GM23338 (cell line): ENCODE results near the gene CASTOR1. TPM values are rescaled to one million over a fixed set of nuclear protein-coding genes. Genes with fewer than 3 reads are reported as not detected.
A peak's percentile ranks its signal among the peaks of the same experiment; 100 is the strongest.

Experiments used
- ATAC-seq: fragments of 200-7000 bp; cut with Tn5 transposase; 3 replicates; pipeline ENCODE4 v1.9.1; 2020
- DNase-seq: peaks from one replicate; pipeline ENCODE4 v3.0.0-alpha.2; 2015; ENCODE audit warnings: low spot score
- H2AFZ ChIP-seq: fragments of 200-600 bp; sonication (generic); 2 replicates; pipeline ENCODE4 v1.8.0; 2016; ENCODE audit warnings: antibody characterized with exemption, mild to moderate bottlenecking, moderate library complexity
- H3F3A ChIP-seq: fragments of 200-600 bp; sonication (generic); replicated peaks from 2 replicates; pipeline ENCODE4 v1.8.0; 2017; ENCODE audit warnings: antibody characterized with exemption, mixed run types, low read depth
- H3K27ac ChIP-seq: fragments of 200-600 bp; sonication (generic); 2 replicates; pipeline ENCODE4 v1.6.1; 2016; ENCODE audit warnings: low read depth
- H3K27me3 ChIP-seq: fragments of 200-600 bp; sonication (generic); 2 replicates; pipeline ENCODE4 v1.8.0; 2016; ENCODE audit warnings: mild to moderate bottlenecking, mixed run types, moderate library complexity; ENCODE audit not compliant: insufficient read depth
- H3K36me3 ChIP-seq: fragments of 200-600 bp; sonication (generic); 2 replicates; pipeline ENCODE4 v1.8.0; 2016; ENCODE audit warnings: mild to moderate bottlenecking; ENCODE audit not compliant: insufficient read depth
- H3K4me1 ChIP-seq: fragments of 200-600 bp; sonication (generic); 2 replicates; pipeline ENCODE4 v1.8.0; 2016; ENCODE audit warnings: mild to moderate bottlenecking, moderate library complexity; ENCODE audit not compliant: insufficient read depth
- H3K4me2 ChIP-seq: fragments of 200-600 bp; sonication (generic); 2 replicates; pipeline ENCODE4 v1.7.1; 2017; ENCODE audit warnings: mixed run types
- H3K4me3 ChIP-seq: fragments of 200-600 bp; sonication (generic); 2 replicates; pipeline ENCODE4 v1.6.1; 2016; ENCODE audit warnings: mixed run types
- H3K79me2 ChIP-seq: fragments of 200-600 bp; sonication (generic); replicated peaks from 2 replicates; pipeline ENCODE4 v1.8.0; 2017; ENCODE audit warnings: mild to moderate bottlenecking; ENCODE audit not compliant: insufficient read depth
- H3K9me2 ChIP-seq: fragments of 200-600 bp; sonication (generic); 2 replicates; pipeline ENCODE4 v1.8.0; 2017; ENCODE audit not compliant: insufficient read depth
- H4K20me1 ChIP-seq: fragments of 200-600 bp; sonication (generic); replicated peaks from 2 replicates; pipeline ENCODE4 v1.8.0; 2017; ENCODE audit warnings: mild to moderate bottlenecking; ENCODE audit not compliant: insufficient read depth
- H3K27ac Mint-ChIP-seq: 2 replicates; pipeline ENCODE4 v1.8.0; 2020; ENCODE audit warnings: inconsistent platforms, mild to moderate bottlenecking, moderate library complexity, mixed read lengths
- H3K27me3 Mint-ChIP-seq: 3 replicates; pipeline ENCODE4 v1.8.0; 2022; ENCODE audit warnings: low read depth, mild to moderate bottlenecking, moderate library complexity, mixed read lengths, inconsistent platforms; ENCODE audit not compliant: insufficient read depth, poor library complexity
- H3K36me3 Mint-ChIP-seq: 3 replicates; pipeline ENCODE4 v1.8.0; 2021; ENCODE audit warnings: low read depth, mild to moderate bottlenecking, inconsistent platforms, moderate library complexity, mixed read lengths
- H3K4me1 Mint-ChIP-seq: 3 replicates; pipeline ENCODE4 v1.8.0; 2020; ENCODE audit warnings: mild to moderate bottlenecking, inconsistent platforms, mixed read lengths
- H3K4me3 Mint-ChIP-seq: 3 replicates; pipeline ENCODE4 v1.8.0; 2021; ENCODE audit warnings: moderate library complexity, mild to moderate bottlenecking, inconsistent platforms, mixed read lengths
- H3K9me3 Mint-ChIP-seq: 3 replicates; pipeline ENCODE4 v1.8.0; 2020; ENCODE audit warnings: moderate library complexity, mild to moderate bottlenecking, inconsistent platforms, mixed read lengths
- CREB1 ChIP-seq: fragments of 250-450 bp; sonication (Bioruptor Pico); IDR thresholded peaks from 2 replicates; pipeline ENCODE4 v1.5.0; 2020; ENCODE audit warnings: low read depth, mild to moderate bottlenecking, moderate library complexity
- EZH2 ChIP-seq: fragments of 200-600 bp; sonication (generic); IDR thresholded peaks from one replicate; pipeline ENCODE4 v1.8.0; 2017; ENCODE audit warnings: antibody characterized with exemption, mild to moderate bottlenecking, low read depth; ENCODE audit not compliant: unreplicated experiment
- EZH2phosphoT487 ChIP-seq: fragments of 200-600 bp; sonication (generic); IDR thresholded peaks from one replicate; pipeline ENCODE4 v1.8.1; 2018; ENCODE audit warnings: antibody characterized with exemption; ENCODE audit not compliant: unreplicated experiment
- JUNB ChIP-seq: IDR thresholded peaks from one replicate; pipeline ENCODE4 v1.6.1; 2016; ENCODE audit warnings: antibody characterized with exemption; ENCODE audit not compliant: unreplicated experiment
- POLR2AphosphoS5 ChIP-seq: IDR thresholded peaks from 2 replicates; pipeline ENCODE4 v1.6.1; 2016; ENCODE audit warnings: antibody characterized with exemption, low read depth
- STAT1 ChIP-seq: IDR thresholded peaks from one replicate; pipeline ENCODE4 v1.6.1; 2016; ENCODE audit warnings: antibody characterized with exemption; ENCODE audit not compliant: unreplicated experiment
- polyA plus RNA-seq: library from polyadenylated mRNA; unstranded; fragments of >200 nt; fragmentation: Nextera tagmentation; extraction: Ambion mirVana; gene quantifications from 2 replicates; pipeline ENCODE4 v1.2.1, GENCODE V29; 2016
- total RNA-seq: library from RNA; depleted of rRNA; stranded (reverse); fragments of >200 nt; shearing (Covaris generic); gene quantifications from 2 replicates; pipeline ENCODE4 v1.2.3, GENCODE V29; 2014
- TF ChIP-seq, protein P1 (sequence below): fragments of 250-450 bp; sonication (Bioruptor Pico); IDR thresholded peaks from 2 replicates; pipeline ENCODE4 v1.5.0; 2020; ENCODE audit warnings: mild to moderate bottlenecking, moderate library complexity
- TF ChIP-seq, protein P2 (sequence below): IDR thresholded peaks from 2 replicates; pipeline ENCODE4 v1.6.1; 2016; ENCODE audit warnings: antibody characterized with exemption

The CASTOR1 gene
- total and polyA plus RNA-seq, 2 experiments from 2014 or later, result 11.3 to 23.2 TPM

DNA sequence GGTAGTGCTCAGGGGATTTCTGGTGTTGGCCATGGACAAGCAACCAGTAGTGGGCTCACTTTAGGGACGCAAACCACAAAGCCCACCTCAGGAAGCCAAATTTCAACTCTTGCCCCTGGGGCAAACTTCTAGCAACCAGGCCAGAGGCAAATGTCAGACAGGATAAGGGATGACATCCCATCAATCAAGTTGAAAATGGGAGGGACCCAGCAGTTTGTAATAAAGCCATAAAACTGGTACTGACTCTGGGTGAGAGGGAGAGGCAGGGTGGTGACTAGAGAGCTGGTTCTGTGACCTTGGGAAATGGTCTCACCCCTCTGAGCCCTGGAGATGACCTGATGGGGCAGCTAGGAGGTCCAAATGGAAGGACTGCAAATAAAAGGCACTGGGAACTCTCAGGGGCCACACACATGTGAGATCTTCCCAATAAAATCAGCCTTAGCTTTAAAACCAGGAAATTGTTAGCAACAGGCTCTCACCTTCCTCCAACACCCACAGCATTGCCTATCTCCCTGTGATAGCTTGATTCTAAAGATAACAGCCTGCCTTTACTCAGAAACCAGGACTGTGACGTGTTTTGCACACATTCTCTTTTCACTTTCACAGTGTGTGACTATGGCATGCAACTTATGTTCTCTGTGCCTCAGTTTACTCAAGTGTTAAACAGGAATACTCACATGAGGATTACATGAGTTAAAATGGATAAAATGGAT lies 43.8 kb upstream of the CASTOR1 start:
- no peak overlapping the region for H3K4me3 ChIP-seq
- H3K4me2 ChIP-seq, result no peak overlapping the region
- Mint-ChIP-seq H3K36me3 (peaks cover 73% of the 10 kb centered on the region), H3K4me1 (no peaks in the 10 kb centered on the region), H3K27ac (no peak overlapping the region), H3K4me3 (no peak overlapping the region), H3K27me3 (peaks cover under 1% of the 10 kb centered on the region), H3K9me3 (no peaks in the 10 kb centered on the region)
- H3K36me3 ChIP-seq, result peaks cover 29% of the 10 kb centered on the region
- no peaks in the 10 kb centered on the region for H3K27me3 ChIP-seq
- H3K9me2 ChIP-seq, result no peaks in the 10 kb centered on the region
- no peak for DNase-seq
- peaks cover 13% of the 10 kb centered on the region; the same call in 1 of the 2 replicates for H4K20me1 ChIP-seq
- peaks cover 5% of the 10 kb centered on the region; the same call in 1 of the 2 replicates for H3F3A ChIP-seq
- no peaks in the 10 kb centered on the region for H3K4me1 ChIP-seq
- no peaks in the 10 kb centered on the region for H3K79me2 ChIP-seq
- no peak for TF ChIP-seq CREB1 (CRISPR knock-in tag)
- TF ChIP-seq STAT1, result no peak
- no peak overlapping the region for H2AFZ ChIP-seq
- H3K27ac ChIP-seq, result no peak overlapping the region
- ATAC-seq, result no peak

- H3K4me2 ChIP-seq, result no peak overlapping the region
- peaks cover 29% of the 10 kb centered on the region for H3K36me3 ChIP-seq
- peaks cover 5% of the 10 kb centered on the region; the same call in 1 of the 2 replicates for H3F3A ChIP-seq
- no peaks in the 10 kb centered on the region for H3K9me2 ChIP-seq
- H2AFZ ChIP-seq, result no peak overlapping the region
- peaks cover 13% of the 10 kb centered on the region; the same call in 1 of the 2 replicates for H4K20me1 ChIP-seq
- H3K4me1 Mint-ChIP-seq, result peaks cover 5% of the 10 kb centered on the region; the same call in 2 of the 3 replicates
- H3K27ac Mint-ChIP-seq, result no peak overlapping the region
- no peaks in the 10 kb centered on the region for H3K9me3 Mint-ChIP-seq
- peaks cover 67% of the 10 kb centered on the region for H3K36me3 Mint-ChIP-seq
- H3K27me3 Mint-ChIP-seq, result peaks cover under 1% of the 10 kb centered on the region
- ATAC-seq (no peak), DNase-seq (no peak)
- H3K79me2 ChIP-seq, result no peaks in the 10 kb centered on the region
- no peak overlapping the region for H3K4me3 ChIP-seq
- H3K27me3 ChIP-seq, result no peaks in the 10 kb centered on the region
- H3K4me3 Mint-ChIP-seq, result no peak overlapping the region
- H3K27ac ChIP-seq, result no peak overlapping the region
- peaks cover 1% of the 10 kb centered on the region for H3K4me1 ChIP-seq
- TF ChIP-seq EZH2, result no peak
These were observed 43.2 kb upstream of the CASTOR1 start for GRCh38 chr22:30332551-30332950.

- Mint-ChIP-seq H3K27me3 (peaks cover 5% of the 10 kb centered on the region), H3K27ac (no peak overlapping the region), H3K36me3 (peaks cover 27% of the 10 kb centered on the region), H3K9me3 (no peaks in the 10 kb centered on the region), H3K4me1 (peaks cover 25% of the 10 kb centered on the region), H3K4me3 (no peak overlapping the region)
- Histone ChIP-seq H3K4me3 (no peak overlapping the region), H3K4me1 (peaks cover 6% of the 10 kb centered on the region), H3K27me3 (no peaks in the 10 kb centered on the region), H4K20me1 (peaks cover 11% of the 10 kb centered on the region; the same call in 1 of the 2 replicates), H3K36me3 (peaks cover 7% of the 10 kb centered on the region; the same call in 1 of the 2 replicates), H3F3A (peaks cover 9% of the 10 kb centered on the region), H3K9me2 (no peaks in the 10 kb centered on the region), H3K27ac (peak overlapping the region; percentile 7; the same call in 1 of the 2 replicates), H2AFZ (no peak overlapping the region), H3K4me2 (no peak overlapping the region), H3K79me2 (no peaks in the 10 kb centered on the region)
- ATAC-seq (no peak), DNase-seq (peak; percentile 39)
- TF ChIP-seq, protein P1, sequence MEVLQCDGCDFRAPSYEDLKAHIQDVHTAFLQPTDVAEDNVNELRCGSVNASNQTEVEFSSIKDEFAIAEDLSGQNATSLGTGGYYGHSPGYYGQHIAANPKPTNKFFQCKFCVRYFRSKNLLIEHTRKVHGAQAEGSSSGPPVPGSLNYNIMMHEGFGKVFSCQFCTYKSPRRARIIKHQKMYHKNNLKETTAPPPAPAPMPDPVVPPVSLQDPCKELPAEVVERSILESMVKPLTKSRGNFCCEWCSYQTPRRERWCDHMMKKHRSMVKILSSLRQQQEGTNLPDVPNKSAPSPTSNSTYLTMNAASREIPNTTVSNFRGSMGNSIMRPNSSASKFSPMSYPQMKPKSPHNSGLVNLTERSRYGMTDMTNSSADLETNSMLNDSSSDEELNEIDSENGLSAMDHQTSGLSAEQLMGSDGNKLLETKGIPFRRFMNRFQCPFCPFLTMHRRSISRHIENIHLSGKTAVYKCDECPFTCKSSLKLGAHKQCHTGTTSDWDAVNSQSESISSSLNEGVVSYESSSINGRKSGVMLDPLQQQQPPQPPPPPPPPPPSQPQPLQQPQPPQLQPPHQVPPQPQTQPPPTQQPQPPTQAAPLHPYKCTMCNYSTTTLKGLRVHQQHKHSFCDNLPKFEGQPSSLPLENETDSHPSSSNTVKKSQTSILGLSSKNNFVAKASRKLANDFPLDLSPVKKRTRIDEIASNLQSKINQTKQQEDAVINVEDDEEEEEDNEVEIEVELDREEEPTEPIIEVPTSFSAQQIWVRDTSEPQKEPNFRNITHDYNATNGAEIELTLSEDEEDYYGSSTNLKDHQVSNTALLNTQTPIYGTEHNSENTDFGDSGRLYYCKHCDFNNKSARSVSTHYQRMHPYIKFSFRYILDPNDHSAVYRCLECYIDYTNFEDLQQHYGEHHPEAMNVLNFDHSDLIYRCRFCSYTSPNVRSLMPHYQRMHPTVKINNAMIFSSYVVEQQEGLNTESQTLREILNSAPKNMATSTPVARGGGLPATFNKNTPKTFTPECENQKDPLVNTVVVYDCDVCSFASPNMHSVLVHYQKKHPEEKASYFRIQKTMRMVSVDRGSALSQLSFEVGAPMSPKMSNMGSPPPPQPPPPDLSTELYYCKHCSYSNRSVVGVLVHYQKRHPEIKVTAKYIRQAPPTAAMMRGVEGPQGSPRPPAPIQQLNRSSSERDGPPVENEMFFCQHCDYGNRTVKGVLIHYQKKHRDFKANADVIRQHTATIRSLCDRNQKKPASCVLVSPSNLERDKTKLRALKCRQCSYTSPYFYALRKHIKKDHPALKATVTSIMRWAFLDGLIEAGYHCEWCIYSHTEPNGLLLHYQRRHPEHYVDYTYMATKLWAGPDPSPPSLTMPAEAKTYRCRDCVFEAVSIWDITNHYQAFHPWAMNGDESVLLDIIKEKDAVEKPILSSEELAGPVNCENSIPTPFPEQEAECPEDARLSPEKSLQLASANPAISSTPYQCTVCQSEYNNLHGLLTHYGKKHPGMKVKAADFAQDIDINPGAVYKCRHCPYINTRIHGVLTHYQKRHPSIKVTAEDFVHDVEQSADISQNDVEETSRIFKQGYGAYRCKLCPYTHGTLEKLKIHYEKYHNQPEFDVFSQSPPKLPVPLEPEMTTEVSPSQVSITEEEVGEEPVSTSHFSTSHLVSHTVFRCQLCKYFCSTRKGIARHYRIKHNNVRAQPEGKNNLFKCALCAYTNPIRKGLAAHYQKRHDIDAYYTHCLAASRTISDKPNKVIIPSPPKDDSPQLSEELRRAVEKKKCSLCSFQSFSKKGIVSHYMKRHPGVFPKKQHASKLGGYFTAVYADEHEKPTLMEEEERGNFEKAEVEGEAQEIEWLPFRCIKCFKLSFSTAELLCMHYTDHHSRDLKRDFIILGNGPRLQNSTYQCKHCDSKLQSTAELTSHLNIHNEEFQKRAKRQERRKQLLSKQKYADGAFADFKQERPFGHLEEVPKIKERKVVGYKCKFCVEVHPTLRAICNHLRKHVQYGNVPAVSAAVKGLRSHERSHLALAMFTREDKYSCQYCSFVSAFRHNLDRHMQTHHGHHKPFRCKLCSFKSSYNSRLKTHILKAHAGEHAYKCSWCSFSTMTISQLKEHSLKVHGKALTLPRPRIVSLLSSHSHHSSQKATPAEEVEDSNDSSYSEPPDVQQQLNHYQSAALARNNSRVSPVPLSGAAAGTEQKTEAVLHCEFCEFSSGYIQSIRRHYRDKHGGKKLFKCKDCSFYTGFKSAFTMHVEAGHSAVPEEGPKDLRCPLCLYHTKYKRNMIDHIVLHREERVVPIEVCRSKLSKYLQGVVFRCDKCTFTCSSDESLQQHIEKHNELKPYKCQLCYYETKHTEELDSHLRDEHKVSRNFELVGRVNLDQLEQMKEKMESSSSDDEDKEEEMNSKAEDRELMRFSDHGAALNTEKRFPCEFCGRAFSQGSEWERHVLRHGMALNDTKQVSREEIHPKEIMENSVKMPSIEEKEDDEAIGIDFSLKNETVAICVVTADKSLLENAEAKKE (CRISPR knock-in tag), result no peak
- TF ChIP-seq, protein P2, sequence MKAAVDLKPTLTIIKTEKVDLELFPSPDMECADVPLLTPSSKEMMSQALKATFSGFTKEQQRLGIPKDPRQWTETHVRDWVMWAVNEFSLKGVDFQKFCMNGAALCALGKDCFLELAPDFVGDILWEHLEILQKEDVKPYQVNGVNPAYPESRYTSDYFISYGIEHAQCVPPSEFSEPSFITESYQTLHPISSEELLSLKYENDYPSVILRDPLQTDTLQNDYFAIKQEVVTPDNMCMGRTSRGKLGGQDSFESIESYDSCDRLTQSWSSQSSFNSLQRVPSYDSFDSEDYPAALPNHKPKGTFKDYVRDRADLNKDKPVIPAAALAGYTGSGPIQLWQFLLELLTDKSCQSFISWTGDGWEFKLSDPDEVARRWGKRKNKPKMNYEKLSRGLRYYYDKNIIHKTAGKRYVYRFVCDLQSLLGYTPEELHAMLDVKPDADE, result no peak
- TF ChIP-seq CREB1 (CRISPR knock-in tag) (no peak), POLR2AphosphoS5 (no peak), JUNB (no peak), EZH2phosphoT487 (no peak)
These were observed 39.3 kb upstream of the CASTOR1 start for GRCh38 chr22:30328466-30329049.
